ENCODE results near the gene PADI6.
"Not testable (repeated sequence)": the region's sequence is repeated elsewhere in the genome, so short reads cannot be mapped to it uniquely, and the experiment has no call there.

Gene PADI6

GRCh38 chr1:17338706-17339493 is 33.1 kb upstream of the PADI6 start:
- in situ Hi-C loops (cut with MboI; ENCODE audit: low pct_unique_long_range_greater_than_20kb, low sequenced_read_pairs, unreplicated experiment), result no loop called here
- DNase-seq (ENCODE audit: low spot score), result no peak
- no peak for TF ChIP-seq CTCF (IDR thresholded peaks at IDR 0.05; ENCODE audit: extremely low read depth, insufficient read depth, missing control alignments)

GRCh38 chr1:17339521-17339920 is 32.5 kb upstream of the PADI6 start:
- TF ChIP-seq CTCF (IDR thresholded peaks at IDR 0.05; ENCODE audit: extremely low read depth, insufficient read depth, missing control alignments), result no peak
- in situ Hi-C loops (cut with MboI; ENCODE audit: low pct_unique_long_range_greater_than_20kb, low sequenced_read_pairs, unreplicated experiment), result no loop called here
- DNase-seq (ENCODE audit: low spot score), result no peak

- no peak for TF ChIP-seq CTCF (IDR thresholded peaks at IDR 0.05; ENCODE audit: extremely low read depth, insufficient read depth, missing control alignments)
- DNase-seq (ENCODE audit: low spot score), result no peak
Observed at GRCh38 chr1:17340358-17340757, 31.6 kb upstream of the PADI6 start.

GRCh38 chr1:17342014-17342441 is 30.0 kb upstream of the PADI6 start:
- DNase-seq (ENCODE audit: low spot score), result no peak
- TF ChIP-seq CTCF (IDR thresholded peaks at IDR 0.05; ENCODE audit: extremely low read depth, insufficient read depth, missing control alignments), result no peak
- in situ Hi-C loops (cut with MboI; ENCODE audit: low pct_unique_long_range_greater_than_20kb, low sequenced_read_pairs, unreplicated experiment), result no loop called here

More at GRCh38 chr1:17340358-17340757, 31.6 kb upstream of the PADI6 start:
- in situ Hi-C loops (cut with MboI; ENCODE audit: low pct_unique_long_range_greater_than_20kb, low sequenced_read_pairs, unreplicated experiment), result no loop called here

GRCh38 chr1:17345506-17345905 is 26.5 kb upstream of the PADI6 start:
- DNase-seq (ENCODE audit: low spot score); in situ Hi-C loops (cut with MboI; ENCODE audit: low pct_unique_long_range_greater_than_20kb, low sequenced_read_pairs, unreplicated experiment): not testable (repeated sequence)

- no peak for TF ChIP-seq CTCF (IDR thresholded peaks at IDR 0.05; ENCODE audit: extremely low read depth, insufficient read depth, missing control alignments)
- in situ Hi-C loops (cut with MboI; ENCODE audit: low pct_unique_long_range_greater_than_20kb, low sequenced_read_pairs, unreplicated experiment), result no loop called here
- DNase-seq (ENCODE audit: low spot score), result no peak
Observed at GRCh38 chr1:17346046-17346789, 25.8 kb upstream of the PADI6 start.
